ENCODE results near the gene NPFFR2. TPM values are rescaled to one million over a fixed set of nuclear protein-coding genes. Genes with fewer than 3 reads are reported as not detected.
"Not testable (repeated sequence)": the region's sequence is repeated elsewhere in the genome, so short reads cannot be mapped to it uniquely, and the experiment has no call there.

Gene NPFFR2
- total RNA-seq, 1 donor from 2014 or later: not detected

GRCh38 chr4:72152731-72153130, 120.9 kb downstream of the NPFFR2 start:
- no peak for TF ChIP-seq CTCF (IDR thresholded peaks at IDR 0.05)
- Mint-ChIP-seq H3K4me1 (ENCODE audit: unreplicated experiment) (no peaks in the 10 kb centered on the region), H3K4me3 (ENCODE audit: unreplicated experiment) (no peak overlapping the region), H3K27me3 (ENCODE audit: unreplicated experiment) (peaks cover 23% of the 10 kb centered on the region), H3K9me3 (ENCODE audit: unreplicated experiment) (peaks cover 11% of the 10 kb centered on the region), H3K27ac (ENCODE audit: unreplicated experiment) (no peak overlapping the region), H3K36me3 (ENCODE audit: unreplicated experiment) (no peaks in the 10 kb centered on the region)
- no peak for DNase-seq (ENCODE audit: extremely low spot score, unreplicated experiment)

- Mint-ChIP-seq H3K27me3 (ENCODE audit: unreplicated experiment) (peaks cover 23% of the 10 kb centered on the region), H3K9me3 (ENCODE audit: unreplicated experiment) (peaks cover 11% of the 10 kb centered on the region)
- not testable (repeated sequence) for H3K27ac Mint-ChIP-seq (ENCODE audit: unreplicated experiment); H3K4me1 Mint-ChIP-seq (ENCODE audit: unreplicated experiment); H3K36me3 Mint-ChIP-seq (ENCODE audit: unreplicated experiment); H3K4me3 Mint-ChIP-seq (ENCODE audit: unreplicated experiment); DNase-seq (ENCODE audit: extremely low spot score, unreplicated experiment)
These were observed 121.8 kb downstream of the NPFFR2 start for GRCh38 chr4:72153634-72154033.

GRCh38 chr4:72169285-72169684, 137.5 kb downstream of the NPFFR2 start:
- H3K4me1 Mint-ChIP-seq (ENCODE audit: unreplicated experiment): not testable (repeated sequence)

GRCh38 chr4:72169861-72170260, 138.1 kb downstream of the NPFFR2 start:
- no peak for TF ChIP-seq CTCF (IDR thresholded peaks at IDR 0.05)
- H3K4me1 Mint-ChIP-seq (ENCODE audit: unreplicated experiment): no peaks in the 10 kb centered on the region
- peaks cover 6% of the 10 kb centered on the region for H3K9me3 Mint-ChIP-seq (ENCODE audit: unreplicated experiment)
- no peaks in the 10 kb centered on the region for H3K27me3 Mint-ChIP-seq (ENCODE audit: unreplicated experiment)
- DNase-seq (ENCODE audit: extremely low spot score, unreplicated experiment): no peak
- H3K27ac Mint-ChIP-seq (ENCODE audit: unreplicated experiment): no peak overlapping the region
- H3K4me3 Mint-ChIP-seq (ENCODE audit: unreplicated experiment): no peak overlapping the region
- H3K36me3 Mint-ChIP-seq (ENCODE audit: unreplicated experiment): no peaks in the 10 kb centered on the region

More at GRCh38 chr4:72169285-72169684, 137.5 kb downstream of the NPFFR2 start:
- not testable (repeated sequence) for H3K4me3 Mint-ChIP-seq (ENCODE audit: unreplicated experiment); H3K27ac Mint-ChIP-seq (ENCODE audit: unreplicated experiment); H3K27me3 Mint-ChIP-seq (ENCODE audit: unreplicated experiment); H3K9me3 Mint-ChIP-seq (ENCODE audit: unreplicated experiment); H3K36me3 Mint-ChIP-seq (ENCODE audit: unreplicated experiment); DNase-seq (ENCODE audit: extremely low spot score, unreplicated experiment)

GRCh38 chr4:72171761-72172160, 140.0 kb downstream of the NPFFR2 start:
- no peak for TF ChIP-seq CTCF (IDR thresholded peaks at IDR 0.05)
- Mint-ChIP-seq H3K27ac (ENCODE audit: unreplicated experiment) (no peak overlapping the region), H3K9me3 (ENCODE audit: unreplicated experiment) (peaks cover 21% of the 10 kb centered on the region), H3K36me3 (ENCODE audit: unreplicated experiment) (no peaks in the 10 kb centered on the region), H3K4me3 (ENCODE audit: unreplicated experiment) (no peak overlapping the region), H3K4me1 (ENCODE audit: unreplicated experiment) (no peaks in the 10 kb centered on the region), H3K27me3 (ENCODE audit: unreplicated experiment) (no peaks in the 10 kb centered on the region)
- DNase-seq (ENCODE audit: extremely low spot score, unreplicated experiment): no peak

GRCh38 chr4:72179342-72179741, 147.5 kb downstream of the NPFFR2 start:
- H3K4me1 Mint-ChIP-seq (ENCODE audit: unreplicated experiment): no peaks in the 10 kb centered on the region
- DNase-seq (ENCODE audit: extremely low spot score, unreplicated experiment): no peak
- no peak overlapping the region for H3K4me3 Mint-ChIP-seq (ENCODE audit: unreplicated experiment)
- no peak for TF ChIP-seq CTCF (IDR thresholded peaks at IDR 0.05)
- H3K27me3 Mint-ChIP-seq (ENCODE audit: unreplicated experiment): peaks cover 5% of the 10 kb centered on the region
- H3K27ac Mint-ChIP-seq (ENCODE audit: unreplicated experiment): no peak overlapping the region
- peaks cover 17% of the 10 kb centered on the region for H3K9me3 Mint-ChIP-seq (ENCODE audit: unreplicated experiment)
- no peaks in the 10 kb centered on the region for H3K36me3 Mint-ChIP-seq (ENCODE audit: unreplicated experiment)
